PFSK-1 (cell line): Measurements from ENCODE around the gene PIGR.

ENCODE experiments used
- POLR2AphosphoS5 ChIP-seq: IDR thresholded peaks from 2 replicates; pipeline ENCODE4 v1.6.1; 2012; ENCODE audit warnings: low read depth, mild to moderate bottlenecking, control low read depth, low read length, moderate library complexity
- TAF1 ChIP-seq: IDR thresholded peaks from 2 replicates; pipeline ENCODE4 v1.6.1; 2012; ENCODE audit warnings: low read length, control low read depth, borderline replicate concordance; ENCODE audit not compliant: insufficient read depth

GRCh38 chr1:206900149-206900548 is 46.1 kb downstream of the PIGR start:
- TF ChIP-seq POLR2AphosphoS5 (no peak), TAF1 (no peak)
